ENCODE results near the gene CFAP210. TPM values are rescaled to one million over a fixed set of nuclear protein-coding genes. Genes with fewer than 3 reads are reported as not detected.

CFAP210 gene
- total RNA-seq, 1 donor from 2014 or later = not detected

GRCh38 chr2:169729274-169729605, 35.0 kb upstream of the CFAP210 start:
- TF ChIP-seq, protein P1, sequence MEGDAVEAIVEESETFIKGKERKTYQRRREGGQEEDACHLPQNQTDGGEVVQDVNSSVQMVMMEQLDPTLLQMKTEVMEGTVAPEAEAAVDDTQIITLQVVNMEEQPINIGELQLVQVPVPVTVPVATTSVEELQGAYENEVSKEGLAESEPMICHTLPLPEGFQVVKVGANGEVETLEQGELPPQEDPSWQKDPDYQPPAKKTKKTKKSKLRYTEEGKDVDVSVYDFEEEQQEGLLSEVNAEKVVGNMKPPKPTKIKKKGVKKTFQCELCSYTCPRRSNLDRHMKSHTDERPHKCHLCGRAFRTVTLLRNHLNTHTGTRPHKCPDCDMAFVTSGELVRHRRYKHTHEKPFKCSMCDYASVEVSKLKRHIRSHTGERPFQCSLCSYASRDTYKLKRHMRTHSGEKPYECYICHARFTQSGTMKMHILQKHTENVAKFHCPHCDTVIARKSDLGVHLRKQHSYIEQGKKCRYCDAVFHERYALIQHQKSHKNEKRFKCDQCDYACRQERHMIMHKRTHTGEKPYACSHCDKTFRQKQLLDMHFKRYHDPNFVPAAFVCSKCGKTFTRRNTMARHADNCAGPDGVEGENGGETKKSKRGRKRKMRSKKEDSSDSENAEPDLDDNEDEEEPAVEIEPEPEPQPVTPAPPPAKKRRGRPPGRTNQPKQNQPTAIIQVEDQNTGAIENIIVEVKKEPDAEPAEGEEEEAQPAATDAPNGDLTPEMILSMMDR (IDR thresholded peaks at IDR 0.05) = no peak
- H3K4me1 Mint-ChIP-seq (ENCODE audit: low read depth) = peaks cover 9% of the 10 kb centered on the region
- no peak overlapping the region for H3K27ac Mint-ChIP-seq (ENCODE audit: unreplicated experiment)
- no peaks in the 10 kb centered on the region for H3K27me3 Mint-ChIP-seq (ENCODE audit: low read depth)
- H3K9me3 Mint-ChIP-seq (ENCODE audit: low read depth) = no peaks in the 10 kb centered on the region
- no peak overlapping the region for H3K4me3 Mint-ChIP-seq (ENCODE audit: unreplicated experiment)
- H3K36me3 Mint-ChIP-seq (ENCODE audit: low read depth) = no peaks in the 10 kb centered on the region
- DNase-seq (ENCODE audit: low spot score) = no peak

DNA sequence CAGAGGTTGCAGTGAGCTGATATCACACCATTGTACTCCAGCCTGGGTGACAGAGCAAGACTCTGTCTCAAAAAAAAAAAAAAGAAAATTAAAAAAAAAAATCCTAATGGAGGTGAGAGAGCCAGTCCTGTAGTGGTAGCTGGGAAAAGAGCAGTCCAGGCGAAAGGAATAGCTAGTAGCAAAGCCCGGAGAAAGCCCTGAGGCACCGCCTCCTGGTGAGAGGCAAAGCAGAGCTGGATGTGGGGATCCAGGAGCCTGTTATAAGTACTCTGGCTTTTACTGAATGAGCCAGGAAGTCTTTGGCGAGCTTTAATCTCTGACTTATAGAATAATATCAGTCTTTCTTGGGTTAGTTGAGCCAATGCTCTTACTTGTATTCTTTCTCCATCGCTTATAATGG, 32.9 kb upstream of the CFAP210 start:
- Mint-ChIP-seq H3K27me3 (ENCODE audit: low read depth) (no peaks in the 10 kb centered on the region), H3K4me1 (ENCODE audit: low read depth) (peaks cover 4% of the 10 kb centered on the region), H3K9me3 (ENCODE audit: low read depth) (no peaks in the 10 kb centered on the region), H3K27ac (ENCODE audit: unreplicated experiment) (no peak overlapping the region), H3K36me3 (ENCODE audit: low read depth) (no peaks in the 10 kb centered on the region), H3K4me3 (ENCODE audit: unreplicated experiment) (no peak overlapping the region)
- TF ChIP-seq, protein P1 (IDR thresholded peaks at IDR 0.05) = no peak
- DNase-seq (ENCODE audit: low spot score) = no peak

- Mint-ChIP-seq H3K4me3 (ENCODE audit: unreplicated experiment) (no peak overlapping the region), H3K27ac (ENCODE audit: unreplicated experiment) (no peak overlapping the region), H3K27me3 (ENCODE audit: low read depth) (no peaks in the 10 kb centered on the region), H3K9me3 (ENCODE audit: low read depth) (no peaks in the 10 kb centered on the region), H3K36me3 (ENCODE audit: low read depth) (no peaks in the 10 kb centered on the region), H3K4me1 (ENCODE audit: low read depth) (peaks cover 2% of the 10 kb centered on the region)
- DNase-seq (ENCODE audit: low spot score) = no peak
- TF ChIP-seq, protein P1 (IDR thresholded peaks at IDR 0.05) = no peak
Measured at GRCh38 chr2:169721016-169721415, 26.8 kb upstream of the CFAP210 start.

- peaks cover 12% of the 10 kb centered on the region for H3K4me1 Mint-ChIP-seq (ENCODE audit: low read depth)
- no peaks in the 10 kb centered on the region for H3K27me3 Mint-ChIP-seq (ENCODE audit: low read depth)
- TF ChIP-seq, protein P1 (IDR thresholded peaks at IDR 0.05) = no peak
- no peak overlapping the region for H3K27ac Mint-ChIP-seq (ENCODE audit: unreplicated experiment)
- H3K4me3 Mint-ChIP-seq (ENCODE audit: unreplicated experiment) = no peak overlapping the region
- no peak for DNase-seq (ENCODE audit: low spot score)
- no peaks in the 10 kb centered on the region for H3K9me3 Mint-ChIP-seq (ENCODE audit: low read depth)
- no peaks in the 10 kb centered on the region for H3K36me3 Mint-ChIP-seq (ENCODE audit: low read depth)
Measured at GRCh38 chr2:169718930-169719504, 24.8 kb upstream of the CFAP210 start.

DNA sequence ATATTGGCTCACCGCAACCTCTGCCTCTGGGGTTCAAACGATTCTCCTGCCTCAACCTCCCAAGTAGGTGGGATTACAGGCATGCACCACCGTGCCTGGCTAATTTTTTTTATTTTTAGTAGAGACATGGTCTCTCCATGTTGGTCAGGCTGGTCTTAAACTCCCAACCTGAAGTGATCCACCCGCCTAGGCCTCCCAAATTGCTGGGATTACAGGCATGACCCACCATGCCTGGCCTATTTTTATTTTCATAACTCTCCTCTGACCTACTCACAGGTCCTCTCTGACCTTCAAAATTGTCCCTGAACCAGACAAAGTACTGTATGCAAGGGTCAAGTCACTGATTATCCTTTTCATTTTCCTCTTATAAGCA, 23.5 kb upstream of the CFAP210 start:
- TF ChIP-seq, protein P1 (IDR thresholded peaks at IDR 0.05) = no peak
- H3K27me3 Mint-ChIP-seq (ENCODE audit: low read depth) = no peaks in the 10 kb centered on the region
- H3K9me3 Mint-ChIP-seq (ENCODE audit: low read depth) = no peaks in the 10 kb centered on the region
- H3K4me1 Mint-ChIP-seq (ENCODE audit: low read depth) = peaks cover 12% of the 10 kb centered on the region
- H3K36me3 Mint-ChIP-seq (ENCODE audit: low read depth) = no peaks in the 10 kb centered on the region
- no peak overlapping the region for H3K4me3 Mint-ChIP-seq (ENCODE audit: unreplicated experiment)
- no peak for DNase-seq (ENCODE audit: low spot score)
- H3K27ac Mint-ChIP-seq (ENCODE audit: unreplicated experiment) = no peak overlapping the region
